Measurements from ENCODE around the gene UQCC5.

The UQCC5 gene

DNA sequence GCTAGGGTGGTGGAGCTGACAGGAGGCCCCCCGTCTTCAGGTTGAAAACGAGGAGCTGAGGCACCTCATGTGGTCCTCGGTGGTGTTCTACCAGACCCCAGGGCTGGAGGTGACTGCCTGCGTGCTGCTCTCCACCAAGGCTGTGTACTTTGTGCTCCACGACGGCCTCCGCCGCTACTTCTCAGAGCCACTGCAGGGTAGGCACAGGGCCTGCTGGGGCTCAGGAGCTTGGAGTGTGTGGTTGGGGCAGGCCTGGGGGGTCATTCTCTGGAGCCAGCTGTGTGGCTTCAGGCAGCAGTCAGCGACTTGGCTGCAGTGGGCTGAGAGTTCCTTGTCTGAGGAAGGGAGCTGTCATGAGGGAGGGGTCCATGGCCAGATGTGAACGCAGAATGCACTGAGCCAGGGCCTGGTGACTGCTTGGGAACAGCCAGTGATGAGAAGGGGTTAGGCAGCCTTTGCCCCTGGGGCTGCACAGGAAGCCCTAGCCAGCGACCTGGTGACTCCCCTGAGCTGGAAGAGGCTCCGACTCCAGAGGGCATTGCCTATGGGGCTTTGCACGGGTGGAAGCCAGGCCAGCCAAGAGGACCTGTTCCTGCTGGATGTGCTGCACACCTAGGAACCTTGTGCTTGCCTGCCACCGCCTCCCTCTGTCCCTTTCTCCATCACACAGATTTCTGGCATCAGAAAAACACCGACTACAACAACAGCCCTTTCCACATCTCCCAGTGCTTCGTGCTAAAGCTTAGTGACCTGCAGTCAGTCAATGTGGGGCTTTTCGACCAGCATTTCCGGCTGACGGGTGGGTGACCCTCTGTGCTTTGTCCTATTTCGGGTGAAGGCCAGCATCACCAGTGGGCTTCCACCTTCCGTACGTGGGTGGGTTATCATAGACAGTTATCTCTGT lies 46.1 kb upstream of the UQCC5 start:
- Mint-ChIP-seq H3K27ac (peak overlapping the region; percentile 76), H3K36me3 (ENCODE audit: low read depth) (peaks cover 24% of the 10 kb centered on the region), H3K4me3 (no peak overlapping the region), H3K27me3 (ENCODE audit: low read depth, poor library complexity) (no peaks in the 10 kb centered on the region), H3K9me3 (no peaks in the 10 kb centered on the region), H3K4me1 (peaks cover 10% of the 10 kb centered on the region)
- DNase-seq: no peak
- TF ChIP-seq, protein P1, sequence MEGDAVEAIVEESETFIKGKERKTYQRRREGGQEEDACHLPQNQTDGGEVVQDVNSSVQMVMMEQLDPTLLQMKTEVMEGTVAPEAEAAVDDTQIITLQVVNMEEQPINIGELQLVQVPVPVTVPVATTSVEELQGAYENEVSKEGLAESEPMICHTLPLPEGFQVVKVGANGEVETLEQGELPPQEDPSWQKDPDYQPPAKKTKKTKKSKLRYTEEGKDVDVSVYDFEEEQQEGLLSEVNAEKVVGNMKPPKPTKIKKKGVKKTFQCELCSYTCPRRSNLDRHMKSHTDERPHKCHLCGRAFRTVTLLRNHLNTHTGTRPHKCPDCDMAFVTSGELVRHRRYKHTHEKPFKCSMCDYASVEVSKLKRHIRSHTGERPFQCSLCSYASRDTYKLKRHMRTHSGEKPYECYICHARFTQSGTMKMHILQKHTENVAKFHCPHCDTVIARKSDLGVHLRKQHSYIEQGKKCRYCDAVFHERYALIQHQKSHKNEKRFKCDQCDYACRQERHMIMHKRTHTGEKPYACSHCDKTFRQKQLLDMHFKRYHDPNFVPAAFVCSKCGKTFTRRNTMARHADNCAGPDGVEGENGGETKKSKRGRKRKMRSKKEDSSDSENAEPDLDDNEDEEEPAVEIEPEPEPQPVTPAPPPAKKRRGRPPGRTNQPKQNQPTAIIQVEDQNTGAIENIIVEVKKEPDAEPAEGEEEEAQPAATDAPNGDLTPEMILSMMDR (IDR thresholded peaks at IDR 0.05): no peak

DNA sequence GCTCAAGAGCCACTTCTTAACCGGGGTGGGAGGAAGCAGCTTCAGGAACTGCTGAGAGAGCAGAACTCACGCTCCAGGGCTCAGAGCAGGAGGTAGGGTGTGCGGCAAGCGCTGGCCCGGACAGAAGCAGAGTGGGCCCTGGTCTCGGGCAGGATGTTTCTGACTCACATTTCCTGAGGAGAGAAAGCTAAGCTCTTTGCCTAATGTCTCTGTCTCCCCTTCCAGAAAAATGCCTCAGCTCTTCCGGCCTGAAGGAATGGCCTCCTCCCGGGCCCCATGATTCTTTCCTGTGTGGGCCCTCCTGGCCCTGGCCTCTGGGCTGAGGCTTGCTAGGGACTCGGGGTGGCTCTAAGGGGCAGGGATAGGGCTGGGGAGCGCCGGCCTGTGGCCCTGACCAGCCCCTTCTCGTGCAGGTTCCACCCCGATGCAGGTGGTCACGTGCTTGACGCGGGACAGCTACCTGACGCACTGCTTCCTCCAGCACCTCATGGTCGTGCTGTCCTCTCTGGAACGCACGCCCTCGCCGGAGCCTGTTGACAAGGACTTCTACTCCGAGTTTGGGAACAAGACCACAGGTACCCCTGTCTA lies 45.4 kb upstream of the UQCC5 start:
- Mint-ChIP-seq H3K27ac (peak overlapping the region; percentile 76), H3K9me3 (no peaks in the 10 kb centered on the region), H3K36me3 (ENCODE audit: low read depth) (peaks cover 17% of the 10 kb centered on the region), H3K4me1 (peaks cover 10% of the 10 kb centered on the region), H3K27me3 (ENCODE audit: low read depth, poor library complexity) (no peaks in the 10 kb centered on the region), H3K4me3 (no peak overlapping the region)
- DNase-seq: no peak
- TF ChIP-seq, protein P1 (IDR thresholded peaks at IDR 0.05): no peak

DNA sequence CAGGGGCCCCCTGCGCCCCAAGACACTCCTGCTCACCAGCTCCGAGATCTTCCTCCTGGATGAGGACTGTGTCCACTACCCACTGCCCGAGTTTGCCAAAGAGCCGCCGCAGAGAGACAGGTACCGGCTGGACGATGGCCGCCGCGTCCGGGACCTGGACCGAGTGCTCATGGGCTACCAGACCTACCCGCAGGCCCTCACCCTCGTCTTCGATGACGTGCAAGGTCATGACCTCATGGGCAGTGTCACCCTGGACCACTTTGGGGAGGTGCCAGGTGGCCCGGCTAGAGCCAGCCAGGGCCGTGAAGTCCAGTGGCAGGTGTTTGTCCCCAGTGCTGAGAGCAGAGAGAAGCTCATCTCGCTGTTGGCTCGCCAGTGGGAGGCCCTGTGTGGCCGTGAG lies 44.3 kb upstream of the UQCC5 start:
- DNase-seq: no peak
- Mint-ChIP-seq H3K4me1 (peaks cover 10% of the 10 kb centered on the region), H3K27ac (no peak overlapping the region), H3K27me3 (ENCODE audit: low read depth, poor library complexity) (no peaks in the 10 kb centered on the region), H3K4me3 (no peak overlapping the region), H3K36me3 (ENCODE audit: low read depth) (peaks cover 17% of the 10 kb centered on the region), H3K9me3 (no peaks in the 10 kb centered on the region)
- TF ChIP-seq, protein P1 (IDR thresholded peaks at IDR 0.05): no peak

DNA sequence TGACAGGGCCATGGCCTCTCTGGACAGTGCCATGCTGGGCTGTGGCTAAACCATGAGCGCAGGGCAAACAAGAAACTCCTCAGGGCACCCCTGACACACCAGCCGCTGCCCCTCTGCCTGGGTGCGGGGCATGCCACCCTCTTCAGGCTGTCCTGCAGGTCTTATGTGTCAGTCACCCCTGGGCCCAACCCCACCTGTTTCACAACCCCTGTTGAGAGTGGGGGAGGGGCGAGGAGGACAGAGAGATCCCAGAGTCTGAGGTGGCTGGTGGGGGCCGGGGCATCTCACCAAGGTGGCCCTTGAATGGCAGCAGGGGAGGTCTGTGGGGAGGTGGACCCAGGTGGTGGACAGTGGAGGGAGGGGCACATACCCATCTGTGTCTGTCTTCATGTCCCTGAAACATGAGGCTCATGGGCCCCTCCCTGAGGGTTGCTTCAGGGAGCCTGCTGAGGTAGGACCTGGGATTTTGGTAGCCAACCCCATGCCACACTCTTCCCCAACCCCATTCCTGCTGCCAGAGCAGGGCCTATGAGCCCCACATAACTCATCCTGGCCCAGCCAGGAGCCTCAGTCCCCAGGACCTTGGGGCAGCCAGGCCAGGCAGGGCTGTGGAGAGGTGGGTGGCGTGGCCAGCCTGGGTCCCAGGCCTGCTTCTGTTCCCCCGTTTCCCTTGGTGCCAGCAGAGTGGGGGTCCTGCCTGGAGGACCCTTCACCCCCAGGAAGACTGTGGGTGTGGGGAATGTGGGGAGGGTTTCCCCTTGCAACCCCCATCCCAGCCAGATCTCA lies 43.0 kb upstream of the UQCC5 start:
- Mint-ChIP-seq H3K27ac (no peak overlapping the region), H3K9me3 (no peaks in the 10 kb centered on the region), H3K4me1 (peaks cover 10% of the 10 kb centered on the region), H3K27me3 (ENCODE audit: low read depth, poor library complexity) (no peaks in the 10 kb centered on the region), H3K36me3 (ENCODE audit: low read depth) (peaks cover 10% of the 10 kb centered on the region), H3K4me3 (no peak overlapping the region)
- no peak for DNase-seq
- TF ChIP-seq, protein P1 (IDR thresholded peaks at IDR 0.05): no peak

DNA sequence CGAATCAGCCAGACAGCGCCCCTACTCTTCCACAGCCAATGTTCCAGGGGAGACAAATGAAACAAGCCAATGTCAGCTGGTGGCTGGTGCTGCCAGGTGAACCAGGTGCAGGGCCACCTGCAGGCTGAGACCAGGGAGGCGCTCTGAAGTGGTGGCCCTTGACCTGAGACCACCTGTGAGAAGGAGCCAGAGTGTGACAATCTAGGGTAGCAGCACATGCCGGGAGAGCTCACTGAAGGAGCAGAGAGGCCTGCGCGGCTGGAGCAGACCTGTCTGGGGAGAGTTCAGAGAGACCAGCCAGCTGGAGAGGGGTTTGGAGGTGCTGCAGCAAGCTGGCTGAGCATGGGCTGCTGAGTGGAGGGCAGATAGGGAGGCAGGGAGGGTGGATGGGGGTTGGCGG lies 42.0 kb upstream of the UQCC5 start:
- H3K4me1 Mint-ChIP-seq: peaks cover 10% of the 10 kb centered on the region
- peak overlapping the region; percentile 96 for H3K27ac Mint-ChIP-seq
- no peak for DNase-seq
- TF ChIP-seq, protein P1 (IDR thresholded peaks at IDR 0.05): no peak
- no peak overlapping the region for H3K4me3 Mint-ChIP-seq
- no peaks in the 10 kb centered on the region for H3K9me3 Mint-ChIP-seq
- H3K27me3 Mint-ChIP-seq (ENCODE audit: low read depth, poor library complexity): no peaks in the 10 kb centered on the region
- H3K36me3 Mint-ChIP-seq (ENCODE audit: low read depth): peaks cover 10% of the 10 kb centered on the region
